ENCODE results near the gene RHEB.

The RHEB gene

DNA sequence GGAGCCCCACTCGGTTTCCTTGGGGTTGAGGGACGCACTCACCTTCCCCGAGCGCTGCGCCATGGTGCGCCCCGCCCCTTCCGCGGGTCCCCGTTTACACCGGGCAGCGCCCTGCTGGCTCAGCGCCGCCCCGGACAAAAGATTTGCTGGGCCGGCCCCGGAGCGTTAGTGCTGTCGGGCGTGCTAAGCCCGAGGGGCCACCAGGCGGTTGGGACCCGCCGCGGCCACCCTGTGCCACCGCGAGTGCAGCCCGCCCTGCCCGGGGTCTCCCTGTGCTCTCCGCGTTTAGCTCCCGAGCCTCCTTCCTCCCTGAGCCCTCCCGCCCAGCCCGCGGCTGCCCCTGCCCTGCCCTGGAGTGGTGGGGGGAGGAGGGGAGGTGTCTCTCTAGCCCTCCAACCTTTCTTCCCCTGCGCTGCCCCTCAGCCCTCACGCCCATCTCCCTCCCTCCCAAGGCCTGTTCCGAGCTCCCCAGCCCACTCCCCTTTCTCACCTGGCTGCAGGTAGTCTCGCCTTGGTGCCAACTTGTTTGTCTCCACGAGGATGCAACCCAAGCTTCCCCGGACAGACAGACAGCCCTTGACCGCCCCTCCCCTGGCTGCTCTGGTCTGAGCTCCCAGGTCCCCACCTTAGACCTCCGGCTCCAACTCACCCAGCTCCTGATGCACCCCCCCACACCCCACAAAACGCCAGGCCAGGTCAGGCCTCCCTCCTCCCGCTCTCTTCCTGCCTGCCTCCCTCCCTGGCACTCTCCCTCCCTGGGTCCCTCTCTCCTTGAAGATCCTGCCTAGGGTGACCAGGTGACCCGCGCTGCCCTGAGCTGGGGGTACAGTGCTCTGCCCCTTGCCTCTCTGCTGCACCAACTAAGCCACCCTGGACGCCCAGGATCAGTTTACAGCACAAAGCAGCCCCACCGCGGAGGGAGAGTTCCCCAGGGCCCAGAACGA lies 79.6 kb downstream of the RHEB start, which contains the start of gene CRYGN:
Gene CRYGN, minus strand, starts transcription at position 287 of the 944 bp plus-strand sequence. Its CDS starts 224 bp downstream, at position 63.
- peak within 1 kb of the TSS; percentile 34 for H3K27ac Mint-ChIP-seq
- DNase-seq (ENCODE audit: low spot score in 2 of 2) (no peak), ATAC-seq (peak; percentile 52)
- no peaks in the 10 kb centered on the region for H3K9me3 Mint-ChIP-seq
- H3K4me3 Mint-ChIP-seq, result peak within 1 kb of the TSS; percentile 57
- no peaks in the 10 kb centered on the region for H3K36me3 Mint-ChIP-seq
- peaks cover 25% of the 10 kb centered on the region for H3K4me1 Mint-ChIP-seq

DNA sequence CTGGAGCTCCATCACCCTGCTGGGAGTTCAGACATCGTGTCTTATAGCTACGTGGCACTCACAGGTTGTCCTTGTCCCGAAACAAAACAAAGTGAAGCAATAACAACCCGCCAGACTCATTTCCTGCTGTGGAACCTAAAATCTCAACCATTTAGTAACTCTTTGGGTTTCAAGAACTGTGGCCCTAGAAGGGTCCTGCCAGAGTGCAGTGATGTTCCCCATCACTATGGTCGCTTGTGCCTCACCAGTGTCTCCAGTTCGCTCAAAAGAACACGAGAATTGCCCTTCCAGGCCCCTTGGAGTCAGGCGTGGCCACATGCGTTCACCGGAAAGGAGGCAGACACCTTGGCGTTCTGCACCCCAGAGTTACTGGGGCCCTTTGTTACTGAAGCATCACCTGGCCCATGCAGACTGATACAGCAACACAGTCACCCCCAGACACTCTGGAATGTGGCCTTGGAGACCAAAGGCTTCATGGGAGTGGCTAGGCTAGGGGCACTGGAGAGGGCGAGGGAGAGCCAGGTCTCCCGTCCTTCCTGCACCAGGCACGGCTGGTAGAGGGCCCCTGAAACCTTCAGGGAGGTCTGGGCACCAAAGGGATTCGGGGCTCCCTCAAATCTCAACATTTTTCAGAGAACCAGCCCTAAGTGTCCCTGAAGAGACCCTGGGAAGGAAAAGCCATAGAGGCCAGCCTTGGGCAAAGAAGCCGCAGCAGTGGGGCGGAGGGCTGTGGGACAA lies 80.7 kb downstream of the RHEB start:
- Mint-ChIP-seq H3K27ac (no peak overlapping the region), H3K4me3 (peak overlapping the region; percentile 57), H3K36me3 (no peaks in the 10 kb centered on the region), H3K9me3 (no peaks in the 10 kb centered on the region), H3K4me1 (peaks cover 25% of the 10 kb centered on the region)
- DNase-seq (ENCODE audit: low spot score in 2 of 2) (no peak), ATAC-seq (no peak)

DNA sequence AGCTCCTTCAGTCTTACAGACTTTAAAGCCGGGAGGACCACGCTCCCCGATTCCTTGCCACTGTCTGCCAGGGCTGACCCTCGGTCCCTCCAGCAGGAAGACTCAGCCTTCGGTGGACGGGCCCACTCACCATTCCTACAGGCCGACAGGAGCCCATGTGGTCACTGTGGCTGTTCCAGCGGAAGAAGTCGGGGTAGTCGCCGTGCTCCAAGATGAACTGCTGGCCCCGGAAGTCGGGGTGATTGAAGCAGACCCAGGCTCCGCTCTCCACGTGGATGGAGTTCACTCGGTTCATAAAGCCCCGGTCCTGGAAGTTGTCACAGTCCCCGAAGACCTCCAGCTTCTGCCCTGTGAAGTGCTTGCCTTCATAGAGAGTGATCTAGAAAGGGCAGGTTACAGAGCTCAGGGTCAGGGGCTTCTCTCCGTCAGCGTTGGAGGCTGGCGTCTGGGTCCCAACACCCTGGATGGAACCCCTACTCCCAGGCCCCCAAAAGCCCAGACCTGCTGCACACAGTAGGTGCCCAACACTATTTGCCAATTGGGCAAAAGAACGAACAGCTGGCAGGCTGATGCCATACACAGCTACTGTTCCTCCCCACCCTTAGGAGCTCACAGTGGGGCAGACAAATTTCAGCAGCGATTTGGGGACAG lies 81.7 kb downstream of the RHEB start:
- ATAC-seq (no peak), DNase-seq (ENCODE audit: low spot score in 2 of 2) (no peak)
- no peak overlapping the region for H3K4me3 Mint-ChIP-seq
- no peak overlapping the region for H3K27ac Mint-ChIP-seq
- peaks cover 33% of the 10 kb centered on the region for H3K4me1 Mint-ChIP-seq
- no peaks in the 10 kb centered on the region for H3K9me3 Mint-ChIP-seq
- H3K36me3 Mint-ChIP-seq, result no peaks in the 10 kb centered on the region

DNA sequence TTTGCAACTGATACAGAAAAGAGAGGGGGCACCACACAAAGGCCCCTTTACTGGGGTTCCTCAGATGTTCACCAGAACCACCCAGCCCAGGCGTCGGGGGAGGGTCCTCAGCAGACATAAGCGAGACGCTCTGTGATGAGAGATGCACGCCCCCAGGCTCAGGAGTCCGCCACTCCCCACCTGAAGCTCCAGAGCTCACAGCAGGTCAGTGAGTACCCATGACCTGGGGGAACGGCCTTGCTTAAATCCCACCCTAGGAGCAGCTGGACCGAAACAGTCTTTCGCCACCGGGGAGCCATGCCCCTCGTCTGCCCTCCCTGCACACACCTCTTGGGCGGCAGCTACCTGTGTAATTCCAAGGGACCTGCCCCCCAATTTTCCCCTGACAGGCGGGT lies 82.5 kb downstream of the RHEB start:
- no peak for DNase-seq (ENCODE audit: low spot score in 2 of 2)
- Mint-ChIP-seq H3K36me3 (no peaks in the 10 kb centered on the region), H3K4me3 (no peak overlapping the region), H3K27ac (no peak overlapping the region), H3K9me3 (no peaks in the 10 kb centered on the region), H3K4me1 (peaks cover 39% of the 10 kb centered on the region)
- no peak for ATAC-seq

DNA sequence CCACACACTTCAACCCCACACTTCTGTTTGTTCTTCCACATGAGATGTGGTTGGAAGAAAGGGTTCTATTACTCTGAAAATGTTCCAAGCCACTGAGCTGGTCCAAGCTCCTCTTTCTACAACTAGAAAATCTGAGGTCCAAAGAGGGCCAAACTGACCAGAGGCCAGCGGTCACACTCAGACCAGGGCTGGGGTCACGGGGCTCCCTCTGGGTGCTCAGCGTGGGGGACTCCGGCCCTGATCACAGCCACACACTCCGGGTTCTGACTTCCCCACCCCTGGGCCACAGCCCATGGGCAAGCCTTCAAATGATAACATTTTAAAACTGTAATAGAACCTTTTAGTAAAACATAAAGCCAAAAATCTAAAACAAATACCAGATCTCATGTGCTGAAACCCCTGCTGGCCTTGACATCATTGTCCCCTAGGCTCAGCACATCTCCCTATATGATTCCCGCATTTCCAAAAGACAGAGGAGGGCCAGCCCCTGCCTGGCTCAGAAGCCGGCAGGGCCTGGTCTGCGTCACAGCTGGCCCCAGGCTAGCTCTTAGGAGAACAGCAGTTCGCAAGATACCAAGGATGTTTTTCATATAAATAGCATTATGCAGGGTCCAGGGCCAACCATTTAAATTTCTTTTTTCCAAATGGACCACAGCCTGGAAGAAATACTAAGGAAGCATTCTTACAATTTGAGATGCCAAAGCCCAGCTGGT lies 83.1 kb downstream of the RHEB start:
- ATAC-seq, result no peak
- Mint-ChIP-seq H3K4me3 (no peak overlapping the region), H3K36me3 (no peaks in the 10 kb centered on the region), H3K4me1 (peaks cover 38% of the 10 kb centered on the region), H3K9me3 (no peaks in the 10 kb centered on the region), H3K27ac (no peak overlapping the region)
- no peak for DNase-seq (ENCODE audit: low spot score in 2 of 2)

DNA sequence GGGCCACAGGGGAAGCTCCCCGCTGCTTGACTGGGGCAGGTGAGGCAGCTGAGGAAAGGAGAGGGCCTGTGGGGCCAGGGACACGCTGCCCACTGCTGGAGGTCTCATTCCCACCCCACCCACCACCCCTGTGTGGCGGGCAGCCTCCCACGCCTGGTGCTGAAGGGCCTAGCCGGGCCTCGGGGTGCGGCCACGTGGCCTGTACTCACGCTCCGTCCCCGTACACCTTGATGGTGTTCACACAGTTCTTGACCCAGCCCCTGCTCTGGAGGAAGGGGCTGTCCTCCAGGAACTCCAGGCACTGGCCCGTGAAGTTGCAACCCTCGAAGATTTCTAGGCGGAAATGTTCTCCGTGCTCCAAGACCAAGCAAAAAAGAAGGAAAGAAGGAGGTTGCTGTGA lies 83.7 kb downstream of the RHEB start:
- no peaks in the 10 kb centered on the region for H3K36me3 Mint-ChIP-seq
- no peak overlapping the region for H3K27ac Mint-ChIP-seq
- ATAC-seq (no peak), DNase-seq (ENCODE audit: low spot score in 2 of 2) (no peak)
- no peaks in the 10 kb centered on the region for H3K9me3 Mint-ChIP-seq
- no peak overlapping the region for H3K4me3 Mint-ChIP-seq
- peaks cover 35% of the 10 kb centered on the region for H3K4me1 Mint-ChIP-seq

DNA sequence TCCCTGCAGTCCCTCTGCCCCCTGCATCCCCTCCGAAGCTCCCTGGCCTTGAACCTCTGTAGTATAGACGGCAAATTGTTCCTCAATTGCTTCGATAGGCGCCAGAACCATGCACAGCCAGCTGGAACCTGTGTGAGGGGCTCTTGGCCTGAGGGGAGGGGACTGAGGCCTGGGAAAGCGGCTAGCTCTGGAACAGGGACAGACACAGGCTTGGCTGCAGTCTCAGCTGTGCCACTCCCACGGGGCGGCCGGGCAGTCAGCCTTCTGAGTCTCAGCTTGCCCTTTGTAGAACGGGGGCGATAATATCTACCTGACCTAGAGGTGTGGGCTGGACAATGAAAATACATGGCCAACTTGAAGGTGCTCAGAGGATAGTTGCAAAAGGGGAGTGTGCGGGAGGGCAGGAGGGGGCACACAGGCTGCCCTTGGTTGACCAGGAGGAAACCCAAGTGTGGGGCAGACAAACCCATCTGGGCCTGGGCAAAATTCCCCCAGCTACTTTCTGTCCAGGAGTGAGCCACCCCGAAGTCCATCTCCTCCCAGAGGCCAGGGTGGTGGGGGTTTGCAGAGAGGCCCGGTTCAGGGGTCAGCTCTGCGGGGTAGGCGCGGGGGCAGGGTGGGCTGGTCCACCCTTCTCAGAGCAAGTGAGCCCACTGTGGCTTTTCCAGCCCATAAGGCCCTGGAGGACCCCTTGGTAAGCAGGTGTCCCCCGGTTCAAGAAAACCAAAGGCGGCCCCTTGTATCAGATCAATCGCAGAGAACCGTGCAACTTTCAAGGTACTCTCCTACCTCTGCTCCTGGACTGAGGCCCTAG lies 84.4 kb downstream of the RHEB start:
- Mint-ChIP-seq H3K9me3 (no peaks in the 10 kb centered on the region), H3K4me3 (no peak overlapping the region), H3K4me1 (peaks cover 31% of the 10 kb centered on the region), H3K27ac (peak overlapping the region; percentile 26), H3K36me3 (no peaks in the 10 kb centered on the region)
- ATAC-seq, result no peak
- no peak for DNase-seq (ENCODE audit: low spot score in 2 of 2)

DNA sequence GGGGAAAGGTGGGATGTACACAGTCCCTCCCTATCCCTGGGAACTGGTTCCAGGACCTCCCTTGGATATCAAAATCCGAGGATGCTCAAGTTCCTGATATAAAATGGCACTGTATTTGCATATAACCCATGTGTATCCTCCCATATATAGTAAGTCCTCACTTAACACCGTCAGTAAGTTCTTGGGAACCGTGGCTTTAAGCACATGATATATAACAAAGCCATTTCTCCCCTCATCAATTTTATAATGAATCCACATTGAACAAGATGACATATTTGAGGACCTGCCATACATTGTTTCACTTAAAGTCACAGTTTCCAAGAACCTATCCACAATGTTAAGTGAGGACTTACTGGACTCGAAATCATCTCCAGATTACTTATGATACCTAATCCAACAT lies 85.1 kb downstream of the RHEB start:
- Mint-ChIP-seq H3K27ac (peak overlapping the region; percentile 26), H3K9me3 (no peaks in the 10 kb centered on the region), H3K4me3 (no peak overlapping the region), H3K4me1 (peaks cover 31% of the 10 kb centered on the region), H3K36me3 (no peaks in the 10 kb centered on the region)
- DNase-seq (ENCODE audit: low spot score in 2 of 2), result no peak
- no peak for ATAC-seq

DNA sequence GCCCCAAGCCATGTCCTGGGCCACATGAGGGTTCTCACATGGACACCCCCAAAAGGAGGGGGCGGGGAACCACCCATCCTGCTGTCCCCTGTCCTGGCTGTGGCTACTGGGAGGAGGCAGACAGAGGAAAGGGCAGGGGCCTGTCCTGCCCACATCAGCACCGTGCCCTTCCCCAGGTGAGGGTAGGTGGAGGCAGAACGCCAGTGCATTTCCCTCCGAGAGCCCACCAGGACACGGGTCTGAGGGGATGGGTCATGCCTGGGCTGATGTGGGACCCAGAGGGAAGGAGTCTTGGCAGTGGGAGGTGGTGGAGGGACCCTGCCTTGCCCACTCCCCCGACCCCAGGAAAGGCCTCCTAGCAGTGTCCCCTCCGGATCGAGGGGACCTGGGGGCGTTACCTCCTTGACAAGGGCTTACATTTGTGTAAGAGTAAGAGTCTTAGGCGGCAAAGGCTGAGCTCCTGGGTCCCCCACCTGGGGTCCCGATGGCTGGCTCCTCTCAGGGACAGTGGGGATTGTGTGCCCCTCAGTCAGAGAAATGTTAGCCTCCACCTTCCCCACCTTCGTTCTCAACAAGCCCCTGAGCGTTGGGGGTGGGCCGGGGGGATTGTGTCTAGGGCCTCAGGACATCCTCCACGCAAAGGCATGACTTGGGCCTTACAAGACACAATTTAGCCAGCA lies 85.8 kb downstream of the RHEB start:
- peak overlapping the region; percentile 92 for H3K27ac Mint-ChIP-seq
- H3K4me1 Mint-ChIP-seq, result peaks cover 36% of the 10 kb centered on the region
- no peak for DNase-seq (ENCODE audit: low spot score in 2 of 2)
- no peak for ATAC-seq
- H3K4me3 Mint-ChIP-seq, result peak overlapping the region; percentile 47
- H3K36me3 Mint-ChIP-seq, result no peaks in the 10 kb centered on the region
- H3K9me3 Mint-ChIP-seq, result no peaks in the 10 kb centered on the region

DNA sequence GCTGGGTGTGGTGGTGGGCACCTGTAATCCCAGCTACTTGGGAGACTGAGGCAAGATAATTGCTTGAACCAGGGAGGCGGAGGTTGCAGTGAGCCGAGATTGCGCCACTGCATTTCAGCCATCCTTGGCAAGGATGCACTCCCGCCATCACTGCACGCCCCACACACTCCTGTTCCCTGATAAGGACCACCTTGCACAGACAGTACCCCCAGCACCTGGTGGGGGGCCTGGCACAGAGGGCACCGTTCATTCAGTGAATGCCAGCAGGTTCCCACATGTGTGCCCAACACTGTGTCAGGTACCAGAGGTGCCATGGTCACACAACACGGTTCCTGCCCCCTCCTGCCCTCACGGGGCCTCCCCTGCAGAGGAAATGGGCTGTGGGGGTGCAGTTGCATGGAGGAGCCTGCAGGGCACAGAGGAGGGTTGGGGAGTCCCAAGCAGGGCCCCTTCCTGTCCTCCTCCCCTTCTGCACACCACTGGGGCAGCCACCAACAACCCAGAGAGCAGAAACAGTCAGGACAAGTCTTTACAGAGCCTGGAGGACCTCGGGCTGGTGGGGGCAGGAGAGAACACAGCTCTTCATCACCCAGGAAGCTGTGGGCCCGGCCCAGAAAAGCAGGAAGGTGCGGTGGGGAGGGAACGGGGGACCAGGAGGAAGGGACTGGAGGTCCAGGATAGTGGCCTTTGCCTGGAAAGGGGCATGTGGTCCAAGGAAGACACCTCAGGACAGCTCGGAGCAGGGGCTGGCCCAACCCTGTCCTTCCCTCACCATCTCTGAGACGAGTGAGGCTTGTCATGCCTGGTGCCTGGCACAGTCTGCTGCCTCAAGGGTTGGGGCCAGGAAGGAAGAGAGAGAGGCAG lies 86.8 kb downstream of the RHEB start:
- peak overlapping the region; percentile 92 for H3K27ac Mint-ChIP-seq
- no peaks in the 10 kb centered on the region for H3K9me3 Mint-ChIP-seq
- peak overlapping the region; percentile 47 for H3K4me3 Mint-ChIP-seq
- ATAC-seq (peak; percentile 90), DNase-seq (ENCODE audit: low spot score in 2 of 2) (peak in 1 of 2 donors; percentile 70)
- peaks cover 46% of the 10 kb centered on the region for H3K4me1 Mint-ChIP-seq
- H3K36me3 Mint-ChIP-seq, result no peaks in the 10 kb centered on the region

DNA sequence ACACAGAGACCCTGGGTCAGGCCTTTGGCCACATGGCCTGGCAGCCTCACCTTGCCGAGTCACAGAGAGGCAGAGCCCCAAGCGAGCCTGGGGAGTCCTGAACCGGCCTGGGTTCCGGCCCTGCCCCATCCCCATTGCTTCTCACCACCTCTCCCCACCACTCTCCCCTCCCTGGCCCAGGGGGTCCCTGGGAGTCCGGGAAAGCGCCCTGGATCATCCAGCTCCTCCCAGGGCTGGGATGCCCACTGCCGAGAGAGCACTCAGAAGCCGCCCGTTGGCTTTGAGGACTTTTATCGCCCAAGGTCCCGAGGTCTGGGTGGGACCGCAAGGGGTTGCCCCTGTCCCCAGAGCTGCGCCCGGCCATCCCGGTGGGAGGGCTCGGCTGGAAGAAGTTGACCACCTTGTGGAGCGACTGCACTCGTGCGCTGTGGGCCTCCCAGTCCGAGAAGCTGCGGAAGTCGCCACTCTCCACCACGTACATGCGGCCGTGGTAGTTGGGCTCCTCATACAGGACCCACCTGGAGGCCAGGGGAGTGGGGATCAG lies 87.9 kb downstream of the RHEB start:
- H3K9me3 Mint-ChIP-seq, result no peaks in the 10 kb centered on the region
- H3K27ac Mint-ChIP-seq, result no peak overlapping the region
- H3K36me3 Mint-ChIP-seq, result no peaks in the 10 kb centered on the region
- H3K4me3 Mint-ChIP-seq, result no peak overlapping the region
- ATAC-seq, result no peak
- peaks cover 48% of the 10 kb centered on the region for H3K4me1 Mint-ChIP-seq
- no peak for DNase-seq (ENCODE audit: low spot score in 2 of 2)

DNA sequence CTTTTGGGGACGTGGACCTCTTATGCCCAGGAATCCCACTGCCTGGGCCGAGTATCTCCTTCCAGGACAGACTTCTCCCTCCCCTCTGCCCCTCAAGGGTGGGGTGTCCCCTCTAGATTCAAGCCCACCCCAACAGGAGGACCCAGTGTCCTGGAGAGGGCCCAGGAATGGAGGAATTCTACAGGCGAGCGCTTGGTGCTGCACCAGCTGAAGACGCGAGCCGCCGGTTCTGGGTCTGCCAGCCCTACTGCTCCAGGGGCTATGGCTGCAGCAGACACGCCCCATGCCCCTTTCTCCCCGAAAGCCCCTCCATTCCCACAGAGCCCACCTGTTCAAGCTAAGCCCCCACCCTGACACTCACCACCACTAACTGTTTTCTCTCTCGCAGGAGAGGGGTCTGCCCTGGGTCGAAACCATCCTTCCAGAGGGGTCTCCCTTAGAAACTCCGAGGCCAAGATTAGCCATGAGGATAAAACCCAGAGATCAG lies 88.4 kb downstream of the RHEB start:
- Mint-ChIP-seq H3K36me3 (no peaks in the 10 kb centered on the region), H3K4me1 (peaks cover 48% of the 10 kb centered on the region), H3K27ac (no peak overlapping the region), H3K9me3 (no peaks in the 10 kb centered on the region), H3K4me3 (no peak overlapping the region)
- DNase-seq (ENCODE audit: low spot score in 2 of 2) (no peak), ATAC-seq (no peak)
